Measurements from ENCODE around the gene CNTNAP2.

Gene CNTNAP2

DNA sequence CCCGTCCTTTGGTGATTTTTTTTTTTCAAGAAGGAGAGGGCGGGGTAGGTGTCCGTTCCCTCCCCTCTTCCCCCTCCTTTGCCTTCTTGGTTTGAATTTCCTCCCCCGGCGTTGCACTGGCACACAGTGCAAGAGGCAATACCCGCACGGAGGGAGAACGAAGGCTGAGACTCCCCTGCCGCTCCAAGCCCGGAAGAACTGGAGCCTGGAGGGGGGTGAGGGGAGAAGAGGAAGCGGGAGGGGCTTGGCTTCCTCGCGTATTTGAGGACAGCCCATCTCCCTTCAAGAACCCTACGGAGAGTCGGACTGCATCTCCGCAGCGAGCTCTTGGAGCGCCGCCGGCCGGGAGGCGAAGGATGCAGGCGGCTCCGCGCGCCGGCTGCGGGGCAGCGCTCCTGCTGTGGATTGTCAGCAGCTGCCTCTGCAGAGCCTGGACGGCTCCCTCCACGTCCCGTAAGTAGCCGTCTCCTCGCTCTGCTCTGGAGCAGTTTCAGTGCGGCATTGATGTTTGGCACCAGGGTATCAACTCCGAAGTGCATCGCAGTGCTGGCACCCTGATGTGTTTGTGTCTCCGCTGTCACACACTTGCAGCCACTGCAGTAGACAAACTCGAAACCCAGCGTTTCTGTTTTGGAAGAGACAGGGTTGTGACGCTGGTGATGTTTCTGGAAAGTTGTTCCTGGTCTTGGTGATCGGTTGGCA is at the start of gene CNTNAP2:
Gene CNTNAP2, plus strand, starts transcription at position 281 of the 702 bp plus-strand sequence. Its CDS starts 76 bp downstream, at position 357.
- DNase-seq (ENCODE audit: low read depth in 2 of 2), result no peak

GRCh38 chr7:146067880-146068279 is 48.7 kb upstream of the CNTNAP2 start:
- DNase-seq (ENCODE audit: low read depth in 2 of 2), result no peak

GRCh38 chr7:146074195-146074765 is 42.3 kb upstream of the CNTNAP2 start:
- DNase-seq (ENCODE audit: low read depth in 2 of 2), result no peak

DNA sequence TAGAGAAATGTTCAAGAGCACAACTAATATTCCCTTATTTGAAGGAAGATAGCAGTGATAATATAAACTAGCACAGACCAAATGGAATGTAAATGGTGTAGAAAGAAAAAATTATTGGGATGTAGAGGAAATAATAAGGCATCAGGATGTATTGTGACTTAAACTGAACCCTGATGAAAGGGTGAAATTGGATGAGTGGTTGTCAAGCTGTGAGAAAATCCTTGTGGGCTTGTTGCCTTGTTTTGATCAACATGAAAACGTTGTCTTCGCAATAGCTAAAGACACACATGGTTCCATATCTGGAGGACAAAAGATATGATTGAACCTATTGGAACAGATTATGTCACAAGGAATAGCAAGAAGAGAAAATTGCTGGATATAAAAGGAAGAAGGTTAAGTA is 40.3 kb upstream of the CNTNAP2 start:
- no peak for DNase-seq (ENCODE audit: low read depth in 2 of 2)

GRCh38 chr7:146084086-146084485 is 32.5 kb upstream of the CNTNAP2 start:
- no peak for DNase-seq (ENCODE audit: low read depth in 2 of 2)

DNA sequence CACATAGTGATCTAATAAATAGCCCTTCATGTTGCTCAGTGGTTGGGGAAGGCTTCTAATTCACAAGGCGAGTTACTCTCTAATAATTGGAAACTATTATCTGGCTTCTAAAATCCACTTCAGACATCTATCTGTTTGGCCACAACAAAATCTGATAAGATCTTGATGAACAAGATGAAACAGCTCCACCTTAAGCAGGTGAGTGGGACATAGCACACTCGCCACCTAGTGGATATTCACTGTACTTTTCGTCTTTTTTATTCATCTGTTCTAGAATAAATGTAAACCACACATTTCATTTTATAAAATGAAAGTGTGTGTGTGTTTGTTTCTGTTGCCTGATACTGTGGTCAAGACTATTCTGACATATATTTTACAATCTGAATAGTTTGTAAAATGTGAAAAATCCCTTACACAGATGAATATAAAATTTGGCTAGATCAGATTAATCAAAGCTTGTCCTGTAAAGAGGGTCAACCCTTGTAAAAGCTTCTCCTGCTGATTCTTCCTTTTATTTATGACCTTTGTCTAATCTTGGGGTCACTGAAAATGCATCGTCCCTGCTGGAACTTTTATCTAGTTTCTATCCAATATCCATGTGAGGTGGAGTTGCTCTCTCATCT is 26.5 kb upstream of the CNTNAP2 start:
- DNase-seq (ENCODE audit: low read depth in 2 of 2), result no peak

DNA sequence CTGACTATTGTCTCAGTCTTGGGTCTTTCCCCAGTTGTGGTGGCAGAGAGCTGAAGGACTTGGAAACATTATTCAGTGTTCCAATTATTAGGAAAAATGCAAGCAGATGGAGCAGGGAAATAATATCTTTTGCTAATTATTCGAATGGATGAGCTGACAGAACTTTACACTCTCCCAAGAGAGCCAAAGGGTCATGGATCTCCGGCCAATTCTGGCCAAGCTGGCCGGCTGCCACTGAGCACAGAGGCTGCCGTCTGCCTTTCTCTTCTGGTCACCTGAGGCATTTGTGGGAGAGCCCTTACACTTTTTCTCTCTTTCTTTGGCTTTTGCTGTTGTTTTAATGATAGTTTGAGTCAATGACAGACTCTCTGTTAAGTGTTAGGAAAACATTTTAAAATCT is 22.2 kb upstream of the CNTNAP2 start:
- DNase-seq (ENCODE audit: low read depth in 2 of 2), result no peak

GRCh38 chr7:146096994-146097393 is 19.6 kb upstream of the CNTNAP2 start:
- DNase-seq (ENCODE audit: low read depth in 2 of 2), result no peak

- DNase-seq (ENCODE audit: low read depth in 2 of 2), result no peak
These were observed 10.3 kb upstream of the CNTNAP2 start for GRCh38 chr7:146106319-146106718.

GRCh38 chr7:146112755-146113154 is 3.8 kb upstream of the CNTNAP2 start:
- DNase-seq (ENCODE audit: low read depth in 2 of 2), result no peak

DNA sequence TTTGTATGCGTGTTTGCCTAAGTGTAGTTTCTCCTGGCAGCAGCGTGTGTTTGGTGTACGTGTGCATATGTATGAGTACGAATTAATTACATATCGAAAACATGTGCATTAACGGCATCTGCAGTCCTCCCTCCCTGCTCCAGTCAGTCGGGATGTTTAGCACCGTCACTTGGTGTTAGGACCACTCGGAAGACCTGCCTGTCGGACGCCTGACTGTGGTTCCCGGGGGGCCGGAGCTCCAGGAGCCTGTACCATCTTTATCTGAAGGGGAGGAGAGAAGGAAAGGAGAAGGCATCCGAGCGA is 1.1 kb upstream of the CNTNAP2 start:
- no peak for DNase-seq (ENCODE audit: low read depth in 2 of 2)

DNA sequence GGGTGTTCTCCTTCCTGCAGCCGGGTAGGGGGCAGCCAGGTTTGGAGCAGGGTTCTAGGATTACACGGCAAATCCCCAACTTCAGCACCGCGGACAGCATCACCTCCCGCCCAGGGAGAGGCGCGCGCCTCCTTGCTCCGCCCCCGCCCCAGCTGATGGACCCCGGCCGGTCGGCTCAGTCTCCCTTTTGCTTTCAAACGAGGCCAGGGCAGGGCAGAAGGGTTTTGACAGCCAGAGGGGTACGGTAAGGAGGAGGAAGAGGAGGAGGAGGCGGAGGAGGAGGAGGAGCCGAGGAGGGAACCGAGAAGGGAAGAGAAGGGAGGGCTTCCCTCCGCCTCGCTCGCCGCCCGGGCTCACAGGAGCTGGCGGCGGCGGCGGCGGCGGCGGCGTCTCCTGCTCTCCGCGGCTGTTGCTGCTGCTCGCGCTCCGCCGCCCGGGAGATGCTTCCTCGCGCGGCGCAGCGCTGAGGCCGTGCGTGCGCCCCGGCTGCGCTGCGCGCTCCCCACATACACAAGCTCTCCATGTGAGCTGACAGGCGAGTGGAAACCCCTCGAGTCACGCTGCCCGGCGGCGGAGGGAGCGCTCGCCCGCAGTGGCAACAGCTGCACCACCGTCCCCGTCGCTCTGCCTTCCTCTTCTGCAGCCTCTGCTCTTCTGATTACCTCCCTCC is 615 bp upstream of the CNTNAP2 start:
- DNase-seq (ENCODE audit: low read depth in 2 of 2), result no peak

DNA sequence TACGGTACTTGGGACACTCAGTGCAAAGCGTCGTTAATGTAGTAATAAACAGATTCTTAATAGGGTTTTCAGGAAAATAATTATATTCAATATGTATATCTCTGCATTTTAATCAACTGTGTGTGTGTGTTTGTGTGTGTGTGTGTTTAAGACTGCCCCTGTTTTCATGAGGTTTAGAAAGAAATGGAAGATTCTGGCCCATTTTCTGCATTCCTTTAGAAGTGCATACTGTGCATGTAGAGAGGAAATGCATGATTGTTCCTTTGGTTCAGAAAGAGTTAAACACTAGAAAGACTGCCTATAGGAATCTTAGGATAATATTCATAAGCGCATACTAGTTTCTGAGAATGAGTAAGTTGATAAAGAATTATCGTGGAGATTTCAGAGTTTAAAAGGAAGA is 975 bp downstream of the CNTNAP2 start:
- DNase-seq (ENCODE audit: low read depth in 2 of 2), result no peak

DNA sequence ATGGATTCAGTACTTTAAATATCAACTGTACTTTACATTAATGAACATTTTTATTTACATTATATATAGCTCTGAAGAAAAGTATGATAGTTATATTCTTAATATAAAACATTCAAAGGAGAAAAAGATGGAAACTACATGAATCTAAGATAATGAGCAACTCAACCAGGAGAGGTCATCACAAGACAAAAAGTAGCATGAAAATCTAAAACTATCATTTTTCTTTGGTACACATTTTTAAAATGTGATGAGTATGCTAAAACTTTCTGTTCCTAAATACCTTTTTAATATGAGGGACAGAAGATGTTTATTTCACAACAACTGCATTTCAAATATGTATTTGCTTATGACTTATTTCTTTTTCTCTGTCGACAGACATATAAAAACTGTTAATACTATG is 2.4 kb downstream of the CNTNAP2 start:
- no peak for DNase-seq (ENCODE audit: low read depth in 2 of 2)

- DNase-seq (ENCODE audit: low read depth in 2 of 2), result no peak
These were observed 7.1 kb downstream of the CNTNAP2 start for GRCh38 chr7:146123715-146124114.

GRCh38 chr7:146126767-146127509 is 10.3 kb downstream of the CNTNAP2 start:
- DNase-seq (ENCODE audit: low read depth in 2 of 2), result no peak

GRCh38 chr7:146129296-146129695 is 12.7 kb downstream of the CNTNAP2 start:
- DNase-seq (ENCODE audit: low read depth in 2 of 2), result no peak

- no peak for DNase-seq (ENCODE audit: low read depth in 2 of 2)
These were observed 13.4 kb downstream of the CNTNAP2 start for GRCh38 chr7:146129997-146130396.

DNA sequence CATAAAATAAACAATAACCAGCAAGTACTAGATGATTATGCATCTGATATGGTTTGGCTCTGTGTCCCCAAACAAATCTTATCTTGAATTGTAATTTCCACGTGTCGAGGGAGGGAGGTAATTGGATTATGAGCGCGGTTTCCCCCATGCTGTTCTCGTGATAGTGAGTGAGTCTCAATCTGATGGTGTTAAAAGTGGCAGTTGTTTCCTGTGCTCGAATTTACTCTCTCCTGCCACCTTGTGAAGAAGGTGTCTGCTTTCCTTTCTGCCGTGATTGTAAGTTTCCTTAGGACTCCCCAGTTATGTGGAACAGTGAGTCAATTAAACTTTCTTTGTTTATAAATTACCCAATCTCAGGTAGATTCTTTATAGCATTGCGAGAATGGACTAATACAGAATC is 15.1 kb downstream of the CNTNAP2 start:
- no peak for DNase-seq (ENCODE audit: low read depth in 2 of 2)

DNA sequence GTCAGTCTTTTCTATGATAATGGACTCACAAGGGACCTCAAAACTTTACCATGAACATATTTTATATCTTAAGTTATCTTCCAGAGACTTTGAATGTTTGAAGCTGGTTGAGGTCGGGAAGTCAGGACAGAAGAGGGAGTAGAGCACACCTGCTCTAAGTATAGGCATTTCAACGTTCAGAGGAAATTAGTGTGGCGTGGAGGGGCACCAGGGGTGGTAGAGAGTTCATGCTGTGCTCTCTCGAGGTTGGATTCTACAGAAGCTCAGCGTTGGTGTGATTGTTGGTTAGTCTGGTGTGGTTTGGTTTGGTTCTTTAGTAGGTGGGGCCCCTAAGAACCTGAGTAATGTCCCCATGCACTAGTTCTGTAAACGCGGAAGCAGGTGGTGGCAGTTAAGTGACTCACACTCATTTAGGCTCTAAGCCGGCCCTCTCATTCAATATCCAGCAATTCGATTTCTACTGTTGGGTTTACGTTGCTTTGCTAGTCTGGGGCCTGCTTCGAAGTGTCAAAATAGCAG is 19.8 kb downstream of the CNTNAP2 start:
- no peak for DNase-seq (ENCODE audit: low read depth in 2 of 2)

- DNase-seq (ENCODE audit: low read depth in 2 of 2), result no peak
These were observed 22.3 kb downstream of the CNTNAP2 start for GRCh38 chr7:146138926-146139325.
